ENCODE data around the gene ARHGAP30.

ARHGAP30 gene

DNA sequence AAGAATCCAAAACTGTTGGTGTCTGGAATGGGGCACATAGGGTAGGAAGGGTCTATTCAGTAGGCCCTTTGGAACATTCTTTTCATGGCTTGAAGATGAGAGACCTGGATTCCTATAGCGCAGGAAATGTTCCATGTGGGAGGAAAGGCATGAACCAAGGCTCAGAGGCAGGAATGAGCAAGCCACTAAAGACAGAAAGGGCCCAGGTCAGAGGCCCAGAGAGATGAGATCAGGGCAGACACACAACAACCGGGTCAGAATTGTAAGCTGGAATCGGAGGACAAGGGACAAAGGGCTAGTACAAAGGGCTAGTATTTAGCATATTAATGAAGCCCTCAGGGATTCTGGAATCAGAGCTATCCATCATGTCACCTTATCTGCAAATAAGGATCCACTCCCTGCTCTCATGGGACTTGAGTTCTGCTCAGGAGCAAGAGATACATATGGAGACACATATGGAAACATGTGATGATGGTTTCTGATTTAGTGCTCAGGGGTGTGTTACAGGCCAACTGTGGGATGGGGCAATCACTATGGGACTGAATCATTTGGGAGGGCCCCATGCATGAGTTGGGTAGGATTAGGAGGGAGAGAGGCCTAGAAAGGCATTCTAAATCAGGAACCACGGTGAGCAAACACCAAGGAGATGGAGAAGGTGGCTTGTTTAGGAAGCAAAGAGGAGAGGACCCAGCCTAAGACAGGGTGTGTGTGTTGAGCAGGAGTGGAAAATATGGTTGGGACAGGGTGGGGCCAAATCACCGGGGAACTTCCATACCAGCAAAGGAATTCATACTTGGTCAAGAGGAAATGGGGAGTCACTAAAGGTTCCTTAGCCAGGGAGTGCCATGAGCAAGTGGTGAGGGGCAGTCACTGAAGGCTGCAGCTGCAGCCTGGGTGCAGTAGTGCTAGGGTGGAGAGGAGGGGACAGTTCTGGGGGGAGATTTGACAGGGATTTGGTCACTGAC, 11.0 kb upstream of the ARHGAP30 start:
- no peak for TF ChIP-seq YY1 (IDR thresholded peaks at IDR 0.05; ENCODE audit: low read depth)
- TF ChIP-seq TCF12 (IDR thresholded peaks at IDR 0.05; ENCODE audit: low read depth) = no peak
- TF ChIP-seq MAX (IDR thresholded peaks at IDR 0.05) = no peak
- no peak for TF ChIP-seq EGR1 (IDR thresholded peaks at IDR 0.05)
- no peak for TF ChIP-seq NFIC (IDR thresholded peaks at IDR 0.05)
- TF ChIP-seq CEBPB (IDR thresholded peaks at IDR 0.05) = no peak
- TF ChIP-seq TEAD4 (IDR thresholded peaks at IDR 0.05) = no peak
- no peak for TF ChIP-seq EP300 (IDR thresholded peaks at IDR 0.05; ENCODE audit: borderline replicate concordance)
- no peak for TF ChIP-seq FOXM1 (IDR thresholded peaks at IDR 0.05; ENCODE audit: borderline replicate concordance, low read depth)
- TF ChIP-seq REST (IDR thresholded peaks at IDR 0.05; ENCODE audit: low read depth) = no peak
- no peak for TF ChIP-seq ZBTB7A (IDR thresholded peaks at IDR 0.05; ENCODE audit: low read depth)
- TF ChIP-seq USF1 (IDR thresholded peaks at IDR 0.05) = no peak

DNA sequence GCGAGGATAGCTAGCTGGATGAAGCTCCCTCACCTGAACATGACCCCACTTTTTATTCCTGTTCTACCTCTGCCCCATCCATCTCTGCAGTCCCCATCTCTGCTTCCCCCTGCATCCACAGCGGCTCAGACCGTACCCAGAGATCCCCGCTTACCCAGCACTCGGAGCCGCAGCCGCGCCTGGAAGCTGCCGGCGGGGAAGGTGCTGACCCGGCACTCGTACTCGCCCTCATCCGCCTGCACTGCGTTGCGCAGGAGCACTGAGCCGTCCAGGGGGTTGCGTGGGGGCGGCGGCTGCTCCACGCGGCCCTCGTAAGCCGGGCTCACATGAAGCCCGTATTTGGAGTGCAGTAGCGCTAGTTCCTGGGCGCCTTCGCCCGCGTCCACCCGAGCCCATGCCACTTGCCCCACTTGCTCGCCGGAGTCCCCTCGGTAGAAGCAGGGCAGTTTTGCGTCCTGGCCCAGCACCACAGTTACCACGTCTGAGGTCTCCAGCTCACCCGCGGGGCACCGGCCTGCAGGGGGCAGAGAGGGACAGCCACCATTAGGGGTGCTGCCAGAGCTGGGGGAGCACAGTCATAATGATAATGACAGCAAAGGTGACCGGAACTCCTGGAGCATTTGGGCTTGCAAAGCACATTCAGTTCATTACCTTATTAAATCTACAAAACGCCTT, 9.9 kb upstream of the ARHGAP30 start:
- TF ChIP-seq CREB1 (IDR thresholded peaks at IDR 0.05; ENCODE audit: low read depth) (no peak), USF1 (IDR thresholded peaks at IDR 0.05) (no peak), EP300 (IDR thresholded peaks at IDR 0.05; ENCODE audit: borderline replicate concordance) (no peak), TCF12 (IDR thresholded peaks at IDR 0.05; ENCODE audit: low read depth) (no peak), CEBPB (IDR thresholded peaks at IDR 0.05) (no peak)

- TF ChIP-seq YY1 (IDR thresholded peaks at IDR 0.05; ENCODE audit: low read depth) (no peak), RAD21 (IDR thresholded peaks at IDR 0.05; ENCODE audit: low read depth) (no peak), CEBPB (IDR thresholded peaks at IDR 0.05) (no peak), REST (IDR thresholded peaks at IDR 0.05; ENCODE audit: low read depth) (no peak), EGR1 (IDR thresholded peaks at IDR 0.05) (no peak), TEAD4 (IDR thresholded peaks at IDR 0.05) (no peak), ZBTB7A (IDR thresholded peaks at IDR 0.05; ENCODE audit: low read depth) (no peak), MAX (IDR thresholded peaks at IDR 0.05) (no peak), FOXM1 (IDR thresholded peaks at IDR 0.05; ENCODE audit: borderline replicate concordance, low read depth) (no peak), CREB1 (IDR thresholded peaks at IDR 0.05; ENCODE audit: low read depth) (no peak), USF1 (IDR thresholded peaks at IDR 0.05) (no peak), TAF1 (IDR thresholded peaks at IDR 0.05; ENCODE audit: low read depth) (no peak), EP300 (IDR thresholded peaks at IDR 0.05; ENCODE audit: borderline replicate concordance) (no peak), NFIC (IDR thresholded peaks at IDR 0.05) (no peak)
Measured at GRCh38 chr1:161077426-161077825, 7.7 kb upstream of the ARHGAP30 start.

- TF ChIP-seq TCF12 (IDR thresholded peaks at IDR 0.05; ENCODE audit: low read depth) = no peak
- no peak for TF ChIP-seq FOXM1 (IDR thresholded peaks at IDR 0.05; ENCODE audit: borderline replicate concordance, low read depth)
- no peak for TF ChIP-seq YY1 (IDR thresholded peaks at IDR 0.05; ENCODE audit: low read depth)
- no peak for TF ChIP-seq MAX (IDR thresholded peaks at IDR 0.05)
- TF ChIP-seq TEAD4 (IDR thresholded peaks at IDR 0.05) = no peak
- TF ChIP-seq ZBTB7A (IDR thresholded peaks at IDR 0.05; ENCODE audit: low read depth) = no peak
- no peak for TF ChIP-seq CEBPB (IDR thresholded peaks at IDR 0.05)
- TF ChIP-seq USF1 (IDR thresholded peaks at IDR 0.05) = no peak
Measured at GRCh38 chr1:161076410-161076809, 6.7 kb upstream of the ARHGAP30 start.

Data from Ishikawa (cell line).